ENCODE results near the gene TNNI2.
"Not testable (repeated sequence)": the region's sequence is repeated elsewhere in the genome, so short reads cannot be mapped to it uniquely, and the experiment has no call there.

The TNNI2 gene

DNA sequence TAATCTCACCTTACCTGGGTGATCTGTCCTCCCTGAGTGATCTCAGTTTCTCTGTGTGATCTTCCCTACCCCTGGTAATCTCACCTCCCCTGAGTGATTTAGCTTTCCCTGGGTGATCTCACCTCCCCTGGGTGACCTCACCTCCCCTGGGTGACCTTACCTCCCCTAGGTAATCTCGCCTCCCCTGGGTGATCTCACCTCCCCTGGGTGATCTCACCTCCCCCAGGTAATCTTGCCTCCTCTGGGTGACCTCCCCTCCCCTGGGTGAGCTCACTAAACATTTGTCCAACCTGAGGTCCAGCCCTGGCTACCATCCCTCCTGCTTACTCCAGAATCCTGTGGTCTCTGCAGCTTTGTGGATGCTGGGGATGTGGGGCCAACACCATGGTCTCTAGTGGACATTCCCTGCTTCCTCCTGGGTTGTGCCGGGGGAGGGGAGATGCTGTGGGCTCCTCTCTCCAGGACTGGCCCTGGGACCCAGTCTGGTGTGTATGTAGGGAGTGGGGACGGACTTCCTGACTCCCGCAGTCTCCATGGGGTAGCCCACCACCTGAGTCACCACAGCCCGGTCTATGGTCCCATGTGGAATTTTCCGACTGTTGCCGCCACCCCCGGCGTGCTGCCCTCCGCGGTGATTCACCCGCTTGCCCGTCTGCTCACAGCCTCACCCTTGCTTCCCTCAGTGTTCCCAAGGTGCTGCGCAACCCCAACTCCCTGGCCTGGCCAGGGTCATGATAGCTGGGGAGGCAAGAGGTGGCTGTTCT lies 24.0 kb downstream of the TNNI2 start:
- DNase-seq, result no peak

DNA sequence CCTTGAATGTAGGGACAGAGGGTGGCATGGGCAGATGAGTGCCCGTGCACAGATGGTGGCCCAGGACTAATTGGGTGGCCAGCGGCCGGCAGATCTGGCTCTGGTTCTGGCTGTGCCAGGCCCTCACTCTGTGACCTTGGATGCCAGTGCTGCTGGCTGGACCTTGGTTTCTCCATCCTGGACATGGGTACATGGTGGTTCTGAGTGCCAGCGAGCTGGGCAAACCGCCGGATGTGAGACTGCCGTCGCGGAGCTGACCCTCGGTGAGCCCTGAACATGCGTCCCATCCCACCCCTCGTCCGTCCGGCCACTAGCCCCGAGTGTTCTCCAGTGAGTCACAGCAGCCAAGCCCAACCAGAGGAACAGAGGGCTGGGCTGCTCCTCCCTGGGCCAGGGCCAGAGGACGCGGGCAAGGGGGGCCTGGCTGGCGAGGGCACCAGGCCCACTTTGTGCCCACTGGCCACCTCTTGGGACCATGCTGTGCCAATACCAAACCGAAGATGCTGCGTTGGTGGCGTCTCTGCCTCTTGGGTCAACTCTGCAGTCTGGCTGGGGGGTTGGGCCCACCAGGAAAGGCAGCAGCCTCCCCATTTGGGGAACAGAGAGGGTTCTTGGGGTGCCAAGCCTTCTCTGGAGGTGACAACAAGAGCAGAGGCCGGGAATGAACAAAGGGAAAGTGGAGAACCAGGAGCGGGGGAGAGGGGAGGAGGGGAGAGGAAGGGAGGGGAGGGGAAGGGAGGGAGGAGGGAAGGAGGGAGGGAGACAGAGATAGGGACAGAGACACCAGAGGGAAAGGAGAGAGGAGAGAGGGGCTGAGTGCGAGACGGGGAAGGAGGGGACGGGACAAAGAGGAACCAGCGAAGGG lies 24.8 kb downstream of the TNNI2 start:
- no peak for DNase-seq

DNA sequence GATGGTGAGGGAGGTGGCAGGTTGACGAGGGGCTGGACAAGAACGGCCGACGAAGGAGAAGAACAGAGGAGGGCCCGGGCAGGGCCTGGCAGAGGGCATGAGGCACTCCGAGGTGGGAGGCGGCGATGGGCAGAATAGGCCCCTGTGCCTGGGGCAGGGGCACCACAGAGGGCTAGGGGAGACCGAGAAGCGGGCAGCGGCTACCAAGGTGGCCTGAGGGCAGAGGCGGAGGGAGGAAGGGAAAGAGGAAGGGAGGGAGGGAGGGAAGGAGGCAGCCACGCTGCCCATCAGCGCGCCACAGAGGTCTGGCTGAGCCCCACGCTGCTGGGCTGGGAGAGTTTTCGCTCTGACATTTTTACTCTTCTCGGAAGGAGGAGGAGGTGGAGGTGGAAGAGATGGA lies 25.4 kb downstream of the TNNI2 start:
- no peak for DNase-seq

DNA sequence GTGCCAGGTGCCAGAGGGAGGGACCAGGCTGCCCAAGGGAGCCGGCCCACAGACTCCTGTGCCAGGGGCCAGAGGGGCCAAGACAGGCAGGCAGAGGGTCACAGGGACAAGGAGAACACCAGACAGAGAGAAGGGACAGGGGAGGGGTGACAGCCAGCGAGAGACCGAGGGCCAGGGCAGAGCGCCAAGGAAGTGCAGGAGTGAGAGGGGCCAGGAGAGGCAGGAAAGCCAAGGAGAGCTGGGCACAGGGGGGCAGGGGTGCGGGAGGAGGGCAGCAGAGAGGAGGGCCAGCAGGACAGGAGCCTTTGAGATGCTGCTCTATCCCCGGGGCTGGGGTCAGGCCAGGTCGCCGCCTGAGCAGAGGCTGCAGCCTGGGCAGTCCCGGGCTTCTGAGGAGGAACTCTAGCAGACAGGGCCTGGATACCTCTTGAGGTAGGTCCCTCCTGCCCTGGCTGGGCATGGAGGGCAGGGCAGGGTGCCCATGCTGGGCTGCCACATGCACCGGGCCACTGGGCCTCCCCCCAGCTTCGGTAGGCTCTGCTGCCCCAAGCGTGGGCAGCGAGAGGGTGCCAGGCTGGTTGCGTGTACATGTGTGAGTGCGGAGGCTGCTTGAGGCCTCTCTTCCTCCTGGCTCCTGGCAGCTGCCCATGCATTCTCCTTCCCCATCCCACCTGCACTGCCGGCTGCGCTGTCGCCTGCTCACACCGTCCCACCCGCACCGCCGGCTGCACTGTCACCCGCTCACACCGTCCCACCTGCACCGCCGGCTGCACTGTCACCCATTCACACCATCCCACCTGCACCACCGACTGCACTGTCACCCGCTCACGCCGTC lies 26.3 kb downstream of the TNNI2 start:
- no peak for DNase-seq

DNA sequence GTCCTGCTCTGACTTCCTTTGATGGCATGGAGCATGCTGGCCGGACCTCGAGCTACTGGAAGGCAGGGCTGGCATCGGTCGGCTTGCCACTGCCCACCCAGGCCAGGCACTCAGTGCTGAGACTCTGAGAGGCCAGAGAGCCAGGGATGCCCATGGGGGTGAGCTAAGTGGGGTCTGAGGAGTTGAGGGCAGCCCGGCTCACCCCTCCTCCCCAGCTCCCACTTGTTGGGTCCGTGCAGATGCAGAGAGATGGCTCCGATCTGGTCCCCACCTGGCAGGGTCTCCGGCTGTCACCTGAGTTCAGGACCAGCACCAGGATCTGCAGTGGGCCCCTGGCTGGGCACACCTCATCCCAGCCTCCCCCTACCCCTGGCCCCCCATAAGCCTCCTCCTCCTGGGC lies 27.4 kb downstream of the TNNI2 start:
- no peak for DNase-seq

DNA sequence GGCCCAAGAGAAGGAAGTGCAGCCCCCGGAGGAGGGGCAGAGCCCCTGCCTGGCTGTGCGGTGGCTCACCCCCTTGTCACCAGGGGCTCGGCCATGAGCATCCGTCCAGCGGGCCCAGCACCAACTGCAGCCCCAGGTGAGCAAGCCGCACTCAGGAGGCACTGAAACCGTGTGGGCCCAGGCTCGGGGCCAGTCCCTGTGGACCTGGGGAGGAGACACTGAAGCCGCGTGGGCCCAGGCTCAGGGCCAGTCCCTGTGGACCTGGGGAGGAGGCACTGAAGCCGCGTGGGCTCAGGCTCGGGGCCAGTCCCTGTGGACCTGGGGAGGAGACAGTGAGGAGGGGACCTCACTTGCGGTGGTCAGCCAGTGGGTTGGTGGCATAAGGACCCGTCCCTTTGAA lies 28.0 kb downstream of the TNNI2 start:
- DNase-seq, result no peak

DNA sequence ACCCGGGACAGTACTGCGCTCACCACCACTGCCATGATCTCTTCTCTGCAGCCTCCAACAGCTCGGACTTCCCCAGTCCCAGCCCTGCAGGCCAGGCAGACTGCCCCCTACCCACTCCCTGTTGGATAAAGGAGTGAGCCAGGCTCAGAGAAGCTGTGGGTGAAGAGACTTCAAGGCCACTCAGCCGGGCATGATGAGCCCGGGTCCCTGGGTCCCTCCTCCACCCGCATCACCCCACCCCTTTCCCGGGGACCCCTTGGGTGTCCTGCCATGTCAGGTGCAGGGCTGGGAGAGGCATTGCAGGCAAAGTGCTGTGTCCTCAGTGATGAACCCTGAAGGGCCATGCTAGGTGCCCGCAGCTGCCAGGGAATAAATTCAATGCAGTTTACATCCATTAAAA lies 28.6 kb downstream of the TNNI2 start:
- no peak for DNase-seq

DNA sequence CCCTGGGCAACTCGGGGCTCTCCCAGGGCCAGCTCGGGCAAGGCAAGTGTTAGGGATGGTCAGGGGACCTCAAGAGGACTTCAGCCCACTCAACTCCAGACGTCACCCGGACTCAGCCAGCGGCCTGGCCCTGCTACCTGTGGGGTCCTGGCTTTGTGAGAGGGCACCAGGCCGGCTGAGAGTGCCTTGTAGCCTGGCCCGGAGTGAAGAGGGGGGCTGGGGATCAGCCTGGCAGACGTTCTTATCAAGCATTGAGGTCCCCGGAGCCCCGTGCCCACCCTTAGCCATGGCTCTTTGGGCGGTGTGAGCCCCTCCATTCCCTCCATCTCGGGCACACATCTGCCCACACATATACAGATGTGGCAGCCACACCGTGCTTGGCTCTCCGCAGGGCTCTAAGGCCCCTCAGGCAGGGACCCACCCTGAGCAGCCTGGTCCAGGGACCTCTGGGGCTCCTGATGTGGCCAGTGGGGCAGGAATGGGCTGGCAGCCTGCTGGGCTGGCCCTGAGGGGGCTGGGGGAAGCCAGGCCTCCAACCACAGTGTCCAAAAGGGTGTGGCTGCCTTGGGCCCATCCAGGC lies 29.4 kb downstream of the TNNI2 start:
- DNase-seq, result no peak

DNA sequence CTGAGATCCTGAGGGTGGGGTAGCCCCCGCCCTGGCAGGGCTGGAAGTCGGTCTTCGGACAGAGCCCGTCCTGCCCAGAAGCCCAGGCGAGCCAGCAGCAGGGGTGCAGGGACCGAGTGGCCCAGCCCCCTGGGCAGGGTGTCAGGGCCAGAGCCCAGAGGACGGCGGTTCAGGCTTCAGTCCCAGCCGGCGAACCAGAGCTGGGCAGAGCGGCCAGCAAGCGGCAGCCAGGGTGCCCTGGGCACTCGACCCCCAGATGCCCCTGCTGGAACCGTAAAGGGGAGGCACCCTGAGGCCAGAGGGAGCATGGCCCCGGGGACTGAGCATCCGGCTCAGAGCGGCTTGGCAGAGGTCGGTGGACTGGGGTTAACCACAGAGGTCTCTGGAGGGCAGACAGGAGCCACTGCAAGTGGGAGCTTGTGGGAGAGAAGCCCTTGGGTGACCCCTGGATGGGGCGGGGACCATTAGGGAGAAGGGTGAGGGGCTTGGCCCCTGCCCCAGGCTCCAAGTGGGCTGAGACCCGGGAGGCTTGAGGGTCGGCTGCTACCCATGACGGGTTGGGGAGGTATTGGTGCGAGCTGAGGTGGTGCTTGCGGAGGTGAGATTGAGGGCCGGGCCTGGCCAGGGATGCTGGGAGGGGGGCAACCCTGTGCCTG lies 30.0 kb downstream of the TNNI2 start:
- no peak for DNase-seq

DNA sequence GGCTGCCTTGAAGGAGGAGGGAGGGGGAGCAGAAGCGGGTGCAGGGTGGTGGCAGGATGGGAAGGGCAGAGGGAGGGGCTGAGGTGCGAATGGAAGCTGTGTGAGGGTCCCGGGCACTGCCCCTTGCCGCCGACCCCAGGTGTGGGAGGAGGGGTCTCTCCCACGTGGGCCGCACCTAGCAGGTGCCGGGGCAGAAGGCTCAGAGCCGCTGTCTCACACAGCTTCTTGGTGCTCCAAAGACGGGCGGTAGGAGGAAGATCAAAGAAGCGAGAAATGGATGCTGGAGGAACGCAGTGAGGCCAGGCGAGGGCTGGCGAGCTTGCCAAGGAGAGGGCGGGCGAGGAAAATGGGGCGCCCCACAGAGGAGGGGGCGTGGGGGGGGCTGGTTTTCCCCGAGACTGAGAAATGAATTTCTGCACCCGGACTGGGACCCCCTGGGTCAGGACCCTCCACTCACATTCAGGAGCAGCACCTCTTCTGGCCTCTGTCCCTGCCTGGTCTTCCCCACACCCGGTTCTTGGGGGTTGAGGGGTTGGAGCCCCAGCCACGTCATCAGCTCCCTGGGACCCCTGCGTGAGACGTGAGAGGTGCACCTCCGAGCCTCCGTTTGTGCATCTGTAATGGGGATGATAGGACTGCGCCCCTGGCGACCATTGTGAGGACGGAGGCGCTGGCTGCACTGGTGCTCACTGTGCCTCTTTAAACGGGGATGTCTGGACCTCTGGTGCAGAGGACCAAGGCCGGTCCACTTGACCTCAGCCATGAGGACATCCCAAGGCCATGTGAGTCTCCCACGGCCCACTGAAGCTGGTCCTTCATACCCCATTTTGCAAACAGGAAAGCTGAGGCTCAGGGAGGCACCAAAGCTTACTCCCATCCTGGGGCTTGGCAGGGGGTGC lies 30.9 kb downstream of the TNNI2 start:
- no peak for DNase-seq

DNA sequence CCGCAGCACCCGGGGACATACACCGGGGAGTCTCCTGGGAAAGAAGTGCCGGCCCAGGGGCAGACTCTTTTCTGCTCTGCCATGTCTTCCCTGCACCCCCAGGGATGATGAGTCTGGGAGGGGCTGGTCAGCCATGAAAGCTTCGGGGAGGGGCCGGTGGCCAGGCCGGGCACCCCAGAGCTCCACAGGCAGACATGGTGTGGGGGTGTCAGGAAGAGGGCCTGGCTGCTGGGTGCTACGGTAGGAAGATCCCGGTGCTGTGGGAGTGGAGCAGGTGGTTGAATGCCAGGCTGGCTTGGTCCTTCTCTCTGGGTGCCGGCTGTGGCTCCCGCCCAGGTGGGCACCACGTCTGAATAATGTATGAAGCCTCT lies 31.5 kb downstream of the TNNI2 start:
- DNase-seq, result no peak

DNA sequence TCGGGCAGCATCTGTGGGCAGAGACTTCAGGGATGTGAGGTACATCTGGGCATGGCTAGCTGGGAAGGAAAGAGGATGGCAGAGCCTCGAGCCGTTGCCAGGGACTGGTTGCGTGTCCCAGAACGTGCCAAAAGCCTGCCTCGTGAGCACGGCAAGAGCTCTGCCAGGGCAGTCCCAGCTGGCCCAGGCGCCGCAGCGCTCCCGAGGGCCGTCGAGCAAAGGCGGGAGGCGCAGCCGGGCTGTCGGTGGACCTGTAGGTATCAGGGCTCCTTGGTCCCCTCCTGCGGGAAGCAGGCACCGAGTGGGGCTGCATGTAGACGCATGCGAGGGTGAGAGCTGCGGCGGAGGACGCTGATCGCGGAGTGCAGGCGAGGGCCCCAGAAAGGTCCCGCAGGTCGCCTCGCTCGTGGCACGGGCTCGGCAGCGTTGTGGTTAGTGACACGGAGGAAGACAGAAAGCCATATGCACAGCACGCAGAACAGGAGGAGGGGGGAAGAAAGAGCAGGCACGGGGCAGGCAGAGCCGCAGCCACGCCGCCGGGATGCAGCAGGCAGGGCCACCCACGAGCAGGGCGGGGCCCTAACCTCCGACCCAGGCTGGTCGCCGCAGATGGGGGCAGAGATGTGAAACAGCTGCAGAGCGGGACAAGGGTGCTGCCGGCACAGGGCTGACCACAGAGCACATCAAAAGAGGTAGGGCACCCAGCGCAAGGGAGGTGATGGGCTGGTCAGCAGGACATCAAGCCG lies 32.1 kb downstream of the TNNI2 start:
- peak; percentile 33 for DNase-seq

DNA sequence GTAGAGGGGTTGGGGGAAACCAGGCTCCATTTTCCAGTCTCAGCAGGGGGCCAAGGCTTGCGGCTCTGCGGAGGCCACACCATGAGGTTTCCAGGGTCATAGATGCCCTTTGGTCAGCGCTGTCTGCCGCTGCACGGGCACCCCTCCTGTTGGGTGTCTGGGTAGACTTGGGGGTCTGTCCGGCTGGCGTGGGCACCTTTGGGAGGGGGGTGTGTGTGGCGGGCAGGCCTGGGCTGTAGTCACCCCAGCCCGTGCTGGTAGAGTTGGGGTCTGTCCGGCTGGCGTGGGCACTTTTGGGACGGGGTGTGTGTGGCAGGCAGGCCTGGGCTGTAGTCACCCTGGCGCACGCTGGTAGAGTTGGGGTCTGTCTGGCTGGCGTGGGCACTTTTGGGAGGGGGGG lies 32.8 kb downstream of the TNNI2 start:
- no peak for DNase-seq

DNA sequence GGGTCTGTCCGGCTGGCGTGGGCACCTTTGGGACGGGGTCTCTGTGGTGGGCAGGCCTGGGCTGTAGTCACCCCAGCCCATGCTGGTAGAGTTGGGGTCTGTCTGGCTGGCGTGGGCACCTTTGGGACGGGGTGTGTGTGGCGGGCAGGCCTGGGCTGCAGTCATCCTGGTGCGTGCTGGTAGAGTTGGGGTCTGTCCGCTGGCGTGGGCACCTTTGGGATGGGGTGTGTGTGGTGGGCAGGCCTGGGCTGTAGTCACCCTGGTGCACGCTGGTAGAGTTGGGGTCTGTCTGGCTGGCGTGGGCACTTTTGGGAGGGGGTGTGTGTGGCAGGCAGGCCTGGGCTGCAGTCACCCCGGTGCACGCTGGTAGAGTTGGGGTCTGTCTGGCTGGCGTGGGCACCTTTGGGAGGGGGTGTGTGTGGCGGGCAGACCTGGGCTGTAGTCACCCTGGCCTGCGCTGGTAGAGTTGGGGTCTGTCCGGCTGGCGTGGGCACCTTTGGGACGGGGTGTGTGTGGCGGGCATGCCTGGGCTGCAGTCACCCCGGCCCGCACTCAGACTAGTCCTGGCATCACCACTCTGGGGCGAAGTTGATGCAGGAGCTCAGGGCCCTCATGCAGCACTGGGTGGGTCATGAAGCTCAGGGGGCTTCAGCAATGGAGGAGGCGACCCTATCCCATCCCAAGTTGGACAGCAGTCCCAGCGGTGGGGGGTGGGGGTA lies 33.6 kb downstream of the TNNI2 start:
- no peak for DNase-seq

DNA sequence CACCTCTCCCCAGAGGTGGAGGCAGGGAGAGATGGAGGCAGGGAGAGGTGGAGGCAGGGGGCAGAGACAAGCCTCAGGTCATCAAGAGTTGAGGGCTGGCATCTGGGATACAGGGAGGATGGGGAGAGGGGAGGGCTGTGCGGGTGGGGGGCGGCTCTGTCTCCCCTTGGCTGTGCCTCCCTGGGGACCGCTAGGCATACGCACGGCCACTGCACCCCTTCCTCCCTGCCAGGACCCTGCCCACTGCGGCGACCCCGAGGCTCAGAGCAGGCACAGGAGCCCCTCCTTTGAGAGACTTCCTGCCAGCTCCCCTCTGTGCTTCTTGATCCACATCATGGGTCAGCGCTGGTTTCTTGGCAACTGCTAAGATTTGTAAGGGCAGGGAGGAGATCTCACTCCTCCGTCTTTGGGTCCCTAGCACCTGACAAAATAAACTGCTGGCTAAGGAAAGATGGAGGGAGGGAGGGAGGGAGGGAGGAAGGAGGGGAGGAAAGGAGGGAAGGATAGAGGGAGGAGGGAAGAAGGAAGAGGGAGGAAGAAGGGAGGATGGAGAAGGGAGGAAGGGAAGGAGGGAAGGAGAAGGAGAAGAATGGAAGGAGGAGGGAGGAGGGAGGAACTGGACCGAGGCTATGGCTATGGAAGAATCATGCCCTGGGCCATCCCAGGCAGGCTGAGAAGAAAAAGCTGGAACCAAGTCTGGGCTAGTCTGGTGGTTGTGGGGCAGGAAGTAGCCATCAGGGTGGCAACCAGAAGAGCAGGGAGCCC lies 34.4 kb downstream of the TNNI2 start:
- DNase-seq, result no peak

DNA sequence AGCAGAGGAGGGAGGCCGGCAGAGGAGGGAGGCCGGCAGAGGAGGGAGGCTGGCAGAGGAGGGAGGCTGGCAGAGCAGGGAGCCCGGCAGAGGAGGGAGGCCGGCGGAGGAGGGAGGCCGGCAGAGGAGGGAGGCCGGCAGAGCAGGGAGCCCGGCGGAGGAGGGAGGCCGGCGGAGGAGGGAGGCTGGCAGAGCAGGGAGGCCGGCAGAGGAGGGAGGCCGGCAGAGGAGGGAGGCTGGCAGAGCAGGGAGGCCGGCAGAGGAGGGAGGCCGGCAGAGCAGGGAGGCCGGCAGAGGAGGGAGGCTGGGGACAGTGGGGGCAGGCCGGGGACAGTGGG lies 35.0 kb downstream of the TNNI2 start:
- not testable (repeated sequence) for DNase-seq

DNA sequence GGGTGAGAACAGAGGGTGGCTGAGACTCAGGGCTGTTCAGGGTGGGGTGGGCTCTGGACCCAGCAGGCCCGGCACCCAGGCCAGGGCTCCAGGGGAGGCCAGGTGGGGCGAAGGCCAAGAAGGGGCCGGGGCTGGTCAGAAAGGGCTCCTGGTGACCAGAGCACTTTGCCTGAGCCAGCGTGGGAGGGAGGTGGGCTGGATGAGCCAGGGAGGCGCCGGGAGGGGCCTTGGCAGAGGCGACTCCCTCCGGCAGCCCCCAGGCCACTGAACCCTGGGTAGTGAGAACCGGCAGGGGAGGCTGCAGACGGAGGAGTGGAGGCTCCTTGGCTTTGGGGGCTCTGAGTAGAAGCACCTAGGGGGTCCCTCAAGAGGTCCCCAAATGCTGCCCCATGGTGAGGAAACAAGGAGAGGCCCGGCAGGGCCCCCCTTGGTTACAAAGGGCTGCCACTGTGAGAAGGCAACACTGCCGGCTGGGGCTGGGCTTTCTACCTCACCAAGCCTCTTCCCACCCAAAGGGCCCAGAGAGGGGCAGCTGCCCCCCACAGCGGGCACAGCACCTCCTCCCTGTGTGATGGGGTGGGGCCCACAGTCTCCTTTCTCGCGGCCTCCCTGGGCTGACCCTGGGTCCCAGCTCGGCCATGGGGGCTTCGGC lies 35.8 kb downstream of the TNNI2 start:
- not testable (repeated sequence) for DNase-seq

DNA sequence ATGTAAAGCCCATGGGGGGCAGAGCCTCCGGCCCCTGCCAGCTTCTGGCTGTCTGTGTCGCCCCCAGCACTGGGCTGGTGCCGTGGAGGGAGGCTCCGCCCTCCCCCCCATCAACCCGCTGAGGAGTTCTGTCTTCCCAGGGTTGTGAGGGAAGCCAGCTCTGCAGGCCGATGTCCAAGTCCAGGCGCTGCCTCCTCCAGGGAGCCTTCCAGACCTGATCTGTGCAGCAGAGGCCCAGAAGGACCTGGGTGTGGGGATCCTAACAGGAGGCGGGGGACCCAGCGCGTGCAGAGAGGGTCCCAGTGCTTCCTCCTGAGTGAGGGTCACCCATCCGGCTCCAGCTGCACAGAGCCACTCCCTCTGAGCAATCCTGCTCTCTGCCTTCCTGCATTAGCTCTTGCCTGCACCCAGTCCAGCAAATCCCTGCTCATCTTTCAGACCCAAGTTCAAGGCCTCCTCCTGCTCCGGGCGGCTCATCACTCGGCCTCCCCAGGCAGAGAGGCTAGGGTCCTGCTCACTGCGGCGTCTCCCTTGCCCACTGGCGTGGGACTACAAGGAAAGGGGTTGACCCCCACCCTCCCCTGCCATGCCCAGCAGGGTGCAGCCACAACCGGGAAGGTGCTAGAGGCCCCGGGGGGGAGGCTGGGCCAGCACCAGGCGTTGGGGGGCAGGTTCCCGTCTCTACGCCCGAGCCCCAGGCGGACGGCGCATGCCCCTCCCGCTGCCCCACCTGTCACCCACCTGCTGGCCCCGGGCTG lies 36.5 kb downstream of the TNNI2 start:
- DNase-seq, result no peak
